Activated CD8-positive, alpha-beta T cell treated with anti-CD3 and anti-CD28 coated beads for 36 hours (primary cell): ENCODE results near the gene EFEMP1. TPM values are rescaled to one million over a fixed set of nuclear protein-coding genes. Genes with fewer than 3 reads are reported as not detected.

Experiments used
- ATAC-seq: fragments of 200-7000 bp; cut with Tn5 transposase; one replicate; pipeline ENCODE4 v1.10.0; 2021; ENCODE audit warnings: mild to moderate bottlenecking, moderate library complexity
- CTCF ChIA-PET: fragments of 350-600 bp; sonication (Branson Sonifier 250); formaldehyde crosslinking; loops from one replicate; lab custom pipeline; 2021; ENCODE audit warnings: antibody characterized with exemption; lab: Charles Lee
- POLR2A ChIA-PET: fragments of 350-600 bp; sonication (Branson Sonifier 250); formaldehyde crosslinking; loops from one replicate; lab custom pipeline; 2021; ENCODE audit warnings: antibody characterized with exemption; lab: Charles Lee
- DNase-seq: peaks from one replicate; pipeline ENCODE4 v3.0.0-alpha.2; 2020
- H3K27ac Mint-ChIP-seq: one replicate; pipeline ENCODE4 v1.8.0; 2021; ENCODE audit warnings: mild to moderate bottlenecking, mixed read lengths
- H3K27me3 Mint-ChIP-seq: one replicate; pipeline ENCODE4 v1.8.0; 2021; ENCODE audit warnings: mixed read lengths
- H3K36me3 Mint-ChIP-seq: one replicate; pipeline ENCODE4 v1.8.0; 2021; ENCODE audit warnings: low read depth, mixed read lengths
- H3K4me1 Mint-ChIP-seq: one replicate; pipeline ENCODE4 v1.8.0; 2021; ENCODE audit warnings: low read depth, mixed read lengths
- H3K4me3 Mint-ChIP-seq: one replicate; pipeline ENCODE4 v1.8.0; 2021; ENCODE audit warnings: mild to moderate bottlenecking, moderate library complexity, mixed read lengths
- H3K9me3 Mint-ChIP-seq: one replicate; pipeline ENCODE4 v1.8.0; 2021; ENCODE audit warnings: mixed read lengths
- intact Hi-C: fragments of 100-400 bp; cut with micrococcal nuclease; formaldehyde crosslinking; loops from one replicate; pipeline ENCODE4 v1.10.0; 2022
- total RNA-seq, 2 experiments: library from RNA; stranded (reverse); gene quantifications; one replicate each; pipeline ENCODE4 v1.2.3, GENCODE V29; 2021
- TF ChIP-seq, protein P1 (sequence below): fragments of 200-600 bp; IDR thresholded peaks from one replicate; pipeline ENCODE4 v1.8.0; 2022; ENCODE audit warnings: antibody characterized with exemption, mild to moderate bottlenecking

Gene EFEMP1
- total RNA-seq, 2 experiments from 2014 or later: not detected

GRCh38 chr2:55965276-55965675 is 41.7 kb upstream of the EFEMP1 start:
- ChIA-PET CTCF (no interaction called here), POLR2A (no interaction called here)
- no peak overlapping the region for H3K4me3 Mint-ChIP-seq
- TF ChIP-seq, protein P1, sequence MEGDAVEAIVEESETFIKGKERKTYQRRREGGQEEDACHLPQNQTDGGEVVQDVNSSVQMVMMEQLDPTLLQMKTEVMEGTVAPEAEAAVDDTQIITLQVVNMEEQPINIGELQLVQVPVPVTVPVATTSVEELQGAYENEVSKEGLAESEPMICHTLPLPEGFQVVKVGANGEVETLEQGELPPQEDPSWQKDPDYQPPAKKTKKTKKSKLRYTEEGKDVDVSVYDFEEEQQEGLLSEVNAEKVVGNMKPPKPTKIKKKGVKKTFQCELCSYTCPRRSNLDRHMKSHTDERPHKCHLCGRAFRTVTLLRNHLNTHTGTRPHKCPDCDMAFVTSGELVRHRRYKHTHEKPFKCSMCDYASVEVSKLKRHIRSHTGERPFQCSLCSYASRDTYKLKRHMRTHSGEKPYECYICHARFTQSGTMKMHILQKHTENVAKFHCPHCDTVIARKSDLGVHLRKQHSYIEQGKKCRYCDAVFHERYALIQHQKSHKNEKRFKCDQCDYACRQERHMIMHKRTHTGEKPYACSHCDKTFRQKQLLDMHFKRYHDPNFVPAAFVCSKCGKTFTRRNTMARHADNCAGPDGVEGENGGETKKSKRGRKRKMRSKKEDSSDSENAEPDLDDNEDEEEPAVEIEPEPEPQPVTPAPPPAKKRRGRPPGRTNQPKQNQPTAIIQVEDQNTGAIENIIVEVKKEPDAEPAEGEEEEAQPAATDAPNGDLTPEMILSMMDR: no peak
- intact Hi-C loops: no loop called here
- H3K27me3 Mint-ChIP-seq: peaks cover 5% of the 10 kb centered on the region
- no peak for DNase-seq
- H3K4me1 Mint-ChIP-seq: no peaks in the 10 kb centered on the region
- no peaks in the 10 kb centered on the region for H3K9me3 Mint-ChIP-seq
- H3K27ac Mint-ChIP-seq: no peak overlapping the region
- no peaks in the 10 kb centered on the region for H3K36me3 Mint-ChIP-seq
- no peak for ATAC-seq

DNA sequence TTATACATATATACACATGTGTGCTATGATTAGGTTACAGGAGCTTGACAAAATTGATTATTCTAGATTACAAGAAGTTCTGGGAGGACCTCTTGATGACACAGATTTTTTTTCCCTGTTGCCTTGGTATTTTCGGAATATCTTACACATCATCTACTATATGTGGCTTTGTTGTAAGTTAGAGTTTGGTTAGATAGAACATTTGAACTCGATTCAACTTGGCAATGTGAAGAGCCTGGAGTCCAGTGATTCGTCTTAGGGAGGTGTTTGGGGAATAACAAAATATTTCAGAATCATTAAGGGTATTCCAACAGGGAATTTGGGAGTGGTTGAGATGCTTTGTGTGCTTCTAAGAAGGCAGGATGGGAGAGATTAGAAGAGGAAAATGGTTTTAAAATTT is 39.3 kb upstream of the EFEMP1 start:
- CTCF ChIA-PET: interaction anchor here (2.7 kb wide), 1 partner anchor 244 kb away, joined by 13 read pairs; no protein-coding TSS in a partner anchor

DNA sequence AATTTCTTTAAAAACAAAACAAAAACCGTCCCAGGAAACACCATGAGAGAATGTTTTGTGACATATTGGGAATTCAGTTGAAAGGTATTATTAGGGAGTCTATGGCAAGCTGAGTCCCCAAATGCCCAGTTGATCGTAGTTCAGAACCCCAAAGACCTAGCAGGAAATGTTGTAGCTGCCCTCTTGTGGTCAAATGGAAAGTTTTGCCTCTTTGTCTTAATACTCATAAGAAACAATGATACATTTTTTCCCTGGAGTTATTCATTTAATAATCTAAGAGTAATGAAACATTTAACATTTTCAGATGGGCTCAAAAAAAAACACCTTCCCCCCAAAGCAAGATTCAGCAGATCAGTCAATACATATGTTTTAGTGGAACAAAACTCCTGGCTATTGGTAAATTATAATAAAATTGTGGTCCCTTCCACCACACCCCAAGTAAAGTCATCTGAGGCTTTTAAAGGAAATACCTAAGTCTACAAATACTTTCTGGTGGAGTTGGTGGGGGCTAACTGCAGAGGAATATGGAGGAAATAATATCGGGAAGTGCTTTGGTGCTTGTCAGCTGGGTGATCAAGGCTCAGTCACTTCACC is 37.8 kb upstream of the EFEMP1 start:
- CTCF ChIA-PET: interaction anchor here (2.7 kb wide), 1 partner anchor 243 kb away, joined by 13 read pairs; no protein-coding TSS in a partner anchor
- Mint-ChIP-seq H3K9me3 (no peaks in the 10 kb centered on the region), H3K4me1 (no peaks in the 10 kb centered on the region), H3K36me3 (no peaks in the 10 kb centered on the region), H3K4me3 (no peak overlapping the region), H3K27ac (no peak overlapping the region), H3K27me3 (peaks cover 2% of the 10 kb centered on the region)
- ATAC-seq: no peak
- DNase-seq: no peak
- TF ChIP-seq, protein P1: peak; percentile 47
- POLR2A ChIA-PET: no interaction called here
- intact Hi-C loops: loop anchor here (5.0 kb wide), 1 partner anchor 244 kb away; no protein-coding TSS in a partner anchor

More for the DNA sequence above, 39.3 kb upstream of the EFEMP1 start:
- intact Hi-C loops: loop anchor here (5.0 kb wide), 1 partner anchor 246 kb away; no protein-coding TSS in a partner anchor
- DNase-seq: no peak
- H3K4me3 Mint-ChIP-seq: no peak overlapping the region
- POLR2A ChIA-PET: no interaction called here
- no peaks in the 10 kb centered on the region for H3K36me3 Mint-ChIP-seq
- TF ChIP-seq, protein P1: no peak
- no peaks in the 10 kb centered on the region for H3K4me1 Mint-ChIP-seq
- ATAC-seq: no peak
- no peak overlapping the region for H3K27ac Mint-ChIP-seq
- no peaks in the 10 kb centered on the region for H3K9me3 Mint-ChIP-seq
- H3K27me3 Mint-ChIP-seq: peaks cover 2% of the 10 kb centered on the region

DNA sequence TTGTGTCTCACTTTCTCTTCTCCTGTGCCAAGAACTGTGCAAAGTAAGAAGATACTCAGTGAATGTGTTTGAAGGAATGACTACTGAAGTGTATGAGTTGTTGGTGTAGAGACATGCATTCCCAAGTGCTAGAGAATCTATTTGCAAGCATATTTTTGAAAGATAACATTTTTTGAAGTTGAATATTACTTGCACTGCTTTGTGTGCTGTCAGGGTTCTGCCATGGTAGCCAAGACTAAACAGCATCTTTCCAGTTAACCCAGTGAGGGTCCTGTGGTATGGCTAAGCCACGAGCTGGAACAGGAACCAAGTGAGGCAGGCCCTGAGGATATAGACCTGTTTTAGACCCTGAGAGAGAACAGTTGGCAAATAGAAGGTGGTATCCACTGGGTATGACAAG is 35.2 kb upstream of the EFEMP1 start:
- Mint-ChIP-seq H3K4me1 (no peaks in the 10 kb centered on the region), H3K36me3 (no peaks in the 10 kb centered on the region), H3K27ac (no peak overlapping the region), H3K9me3 (no peaks in the 10 kb centered on the region), H3K4me3 (no peak overlapping the region), H3K27me3 (no peaks in the 10 kb centered on the region)
- ChIA-PET POLR2A (no interaction called here), CTCF (interaction anchor here (1.2 kb wide), 1 partner anchor 241 kb away, joined by 3 read pairs; no protein-coding TSS in a partner anchor)
- TF ChIP-seq, protein P1: no peak
- intact Hi-C loops: no loop called here
- ATAC-seq: no peak
- no peak for DNase-seq

DNA sequence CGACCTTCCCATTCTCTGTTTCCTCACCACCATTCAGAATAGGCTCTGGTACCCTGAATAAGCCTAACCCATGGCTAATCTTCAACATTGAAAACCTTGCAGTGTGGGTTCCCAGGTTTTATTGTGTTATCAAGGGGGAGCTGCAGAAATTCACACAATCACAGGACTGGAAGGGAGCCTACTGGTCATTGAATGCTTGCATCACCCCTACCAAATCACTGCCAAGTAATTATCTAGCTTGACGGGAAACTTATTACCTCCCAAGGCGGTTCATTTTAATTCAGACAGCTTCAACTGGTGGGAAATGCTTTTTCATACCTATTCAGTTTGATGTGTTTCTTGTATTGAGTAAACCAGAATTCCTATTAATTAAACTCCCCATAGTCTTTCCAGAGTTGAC is 33.6 kb upstream of the EFEMP1 start:
- TF ChIP-seq, protein P1: no peak
- H3K27ac Mint-ChIP-seq: no peak overlapping the region
- no peaks in the 10 kb centered on the region for H3K9me3 Mint-ChIP-seq
- POLR2A ChIA-PET: no interaction called here
- H3K36me3 Mint-ChIP-seq: no peaks in the 10 kb centered on the region
- DNase-seq (no peak), ATAC-seq (no peak)
- no peaks in the 10 kb centered on the region for H3K4me1 Mint-ChIP-seq
- no peak overlapping the region for H3K4me3 Mint-ChIP-seq
- CTCF ChIA-PET: no interaction called here
- intact Hi-C loops: no loop called here
- H3K27me3 Mint-ChIP-seq: no peaks in the 10 kb centered on the region
